ENCODE results near the gene NDUFS5.

Gene NDUFS5

DNA sequence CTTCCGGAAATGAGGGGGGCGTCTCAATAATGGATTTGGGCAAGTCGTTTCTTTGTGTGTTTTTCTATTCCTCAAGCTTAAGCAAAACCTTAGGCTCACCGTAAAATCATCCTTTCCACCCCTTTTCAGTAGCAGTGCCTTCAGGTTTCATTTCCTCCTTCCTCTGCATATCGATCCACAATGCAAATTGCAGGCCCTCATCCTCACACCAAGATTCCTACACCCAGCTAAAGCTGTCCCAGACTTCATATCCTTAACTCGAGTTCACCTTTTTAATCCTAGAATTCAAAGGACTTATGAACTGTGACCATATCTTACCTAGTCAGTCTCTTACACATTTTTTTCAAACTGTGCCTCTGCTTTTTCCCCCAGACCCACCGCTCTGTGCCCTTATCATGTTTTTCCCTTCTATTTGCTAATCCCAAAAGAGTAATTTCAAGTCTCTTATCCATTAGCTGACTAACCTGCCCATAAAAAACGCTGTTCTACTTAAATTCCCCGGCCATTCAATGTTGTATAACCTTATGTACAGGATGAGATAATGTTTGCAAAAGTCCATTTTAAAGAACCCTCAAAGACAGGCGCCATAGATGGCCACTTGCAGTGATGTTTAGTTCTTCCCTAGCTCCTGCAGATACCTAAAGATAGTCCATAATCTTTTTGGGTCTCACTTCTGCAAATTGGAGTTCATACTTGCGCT is 33.6 kb upstream of the NDUFS5 start:
- TF ChIP-seq TOX (CRISPR knock-in tag; IDR thresholded peaks at IDR 0.05; ENCODE audit: borderline replicate concordance) (no peak), ARNTL (CRISPR knock-in tag; IDR thresholded peaks at IDR 0.05; ENCODE audit: borderline replicate concordance, low read depth) (no peak), TCF4 (CRISPR knock-in tag; IDR thresholded peaks at IDR 0.05; ENCODE audit: borderline replicate concordance) (no peak), ZNF565 (CRISPR knock-in tag; conservative IDR thresholded peaks at IDR 0.05; ENCODE audit: low read depth) (no peak), ZNF70 (CRISPR knock-in tag; IDR thresholded peaks at IDR 0.05) (no peak), ISL1 (CRISPR knock-in tag; IDR thresholded peaks at IDR 0.05) (no peak), POU6F1 (CRISPR knock-in tag; IDR thresholded peaks at IDR 0.05; ENCODE audit: borderline replicate concordance, low read depth) (no peak), ZFP3 (CRISPR knock-in tag; IDR thresholded peaks at IDR 0.05) (no peak), ESRRG (CRISPR knock-in tag; IDR thresholded peaks at IDR 0.05) (no peak), ZFP30 (CRISPR knock-in tag; IDR thresholded peaks at IDR 0.05) (no peak), ZC3H10 (CRISPR knock-in tag; IDR thresholded peaks at IDR 0.05) (no peak), SNAI2 (CRISPR knock-in tag; IDR thresholded peaks at IDR 0.05) (no peak), PPARA (CRISPR knock-in tag; IDR thresholded peaks at IDR 0.05; ENCODE audit: borderline replicate concordance) (no peak), RARB (CRISPR knock-in tag; IDR thresholded peaks at IDR 0.05) (no peak), GLIS3 (CRISPR knock-in tag; IDR thresholded peaks at IDR 0.05) (no peak), CSDC2 (CRISPR knock-in tag; IDR thresholded peaks at IDR 0.05) (no peak), OSR1 (CRISPR knock-in tag; IDR thresholded peaks at IDR 0.05) (no peak), BACH2 (CRISPR knock-in tag; IDR thresholded peaks at IDR 0.05; ENCODE audit: borderline replicate concordance) (no peak)
- TF ChIP-seq, protein P1, sequence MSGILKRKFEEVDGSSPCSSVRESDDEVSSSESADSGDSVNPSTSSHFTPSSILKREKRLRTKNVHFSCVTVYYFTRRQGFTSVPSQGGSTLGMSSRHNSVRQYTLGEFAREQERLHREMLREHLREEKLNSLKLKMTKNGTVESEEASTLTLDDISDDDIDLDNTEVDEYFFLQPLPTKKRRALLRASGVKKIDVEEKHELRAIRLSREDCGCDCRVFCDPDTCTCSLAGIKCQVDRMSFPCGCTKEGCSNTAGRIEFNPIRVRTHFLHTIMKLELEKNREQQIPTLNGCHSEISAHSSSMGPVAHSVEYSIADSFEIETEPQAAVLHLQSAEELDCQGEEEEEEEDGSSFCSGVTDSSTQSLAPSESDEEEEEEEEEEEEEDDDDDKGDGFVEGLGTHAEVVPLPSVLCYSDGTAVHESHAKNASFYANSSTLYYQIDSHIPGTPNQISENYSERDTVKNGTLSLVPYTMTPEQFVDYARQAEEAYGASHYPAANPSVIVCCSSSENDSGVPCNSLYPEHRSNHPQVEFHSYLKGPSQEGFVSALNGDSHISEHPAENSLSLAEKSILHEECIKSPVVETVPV (CRISPR knock-in tag; IDR thresholded peaks at IDR 0.05): no peak
- ATAC-seq: no peak

- TF ChIP-seq TCF4 (CRISPR knock-in tag; IDR thresholded peaks at IDR 0.05; ENCODE audit: borderline replicate concordance) (no peak), ZNF8 (CRISPR knock-in tag; IDR thresholded peaks at IDR 0.05) (no peak), ZFP30 (CRISPR knock-in tag; IDR thresholded peaks at IDR 0.05) (no peak), CREB5 (CRISPR knock-in tag; IDR thresholded peaks at IDR 0.05; ENCODE audit: low read depth) (no peak), ZNF565 (CRISPR knock-in tag; conservative IDR thresholded peaks at IDR 0.05; ENCODE audit: low read depth) (no peak), OSR1 (CRISPR knock-in tag; IDR thresholded peaks at IDR 0.05) (no peak), TOX (CRISPR knock-in tag; IDR thresholded peaks at IDR 0.05; ENCODE audit: borderline replicate concordance) (no peak)
- no peak for ATAC-seq
Measured at GRCh38 chr1:38994196-38994595, 32.0 kb upstream of the NDUFS5 start.

- TF ChIP-seq ZNF565 (CRISPR knock-in tag; conservative IDR thresholded peaks at IDR 0.05; ENCODE audit: low read depth) (no peak), RARB (CRISPR knock-in tag; IDR thresholded peaks at IDR 0.05) (no peak), BACH2 (CRISPR knock-in tag; IDR thresholded peaks at IDR 0.05; ENCODE audit: borderline replicate concordance) (no peak), OSR1 (CRISPR knock-in tag; IDR thresholded peaks at IDR 0.05) (no peak), ZFP3 (CRISPR knock-in tag; IDR thresholded peaks at IDR 0.05) (no peak), ZC3H10 (CRISPR knock-in tag; IDR thresholded peaks at IDR 0.05) (no peak), TCF4 (CRISPR knock-in tag; IDR thresholded peaks at IDR 0.05; ENCODE audit: borderline replicate concordance) (no peak), GLIS3 (CRISPR knock-in tag; IDR thresholded peaks at IDR 0.05) (no peak), ZNF70 (CRISPR knock-in tag; IDR thresholded peaks at IDR 0.05) (no peak), POU6F1 (CRISPR knock-in tag; IDR thresholded peaks at IDR 0.05; ENCODE audit: borderline replicate concordance, low read depth) (no peak)
- TF ChIP-seq, protein P2, sequence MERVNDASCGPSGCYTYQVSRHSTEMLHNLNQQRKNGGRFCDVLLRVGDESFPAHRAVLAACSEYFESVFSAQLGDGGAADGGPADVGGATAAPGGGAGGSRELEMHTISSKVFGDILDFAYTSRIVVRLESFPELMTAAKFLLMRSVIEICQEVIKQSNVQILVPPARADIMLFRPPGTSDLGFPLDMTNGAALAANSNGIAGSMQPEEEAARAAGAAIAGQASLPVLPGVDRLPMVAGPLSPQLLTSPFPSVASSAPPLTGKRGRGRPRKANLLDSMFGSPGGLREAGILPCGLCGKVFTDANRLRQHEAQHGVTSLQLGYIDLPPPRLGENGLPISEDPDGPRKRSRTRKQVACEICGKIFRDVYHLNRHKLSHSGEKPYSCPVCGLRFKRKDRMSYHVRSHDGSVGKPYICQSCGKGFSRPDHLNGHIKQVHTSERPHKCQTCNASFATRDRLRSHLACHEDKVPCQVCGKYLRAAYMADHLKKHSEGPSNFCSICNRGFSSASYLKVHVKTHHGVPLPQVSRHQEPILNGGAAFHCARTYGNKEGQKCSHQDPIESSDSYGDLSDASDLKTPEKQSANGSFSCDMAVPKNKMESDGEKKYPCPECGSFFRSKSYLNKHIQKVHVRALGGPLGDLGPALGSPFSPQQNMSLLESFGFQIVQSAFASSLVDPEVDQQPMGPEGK (CRISPR knock-in tag; IDR thresholded peaks at IDR 0.05; ENCODE audit: borderline replicate concordance): no peak
- TF ChIP-seq, protein P1 (CRISPR knock-in tag; IDR thresholded peaks at IDR 0.05): no peak
- no peak for ATAC-seq
Measured at GRCh38 chr1:38997034-38997900, 28.9 kb upstream of the NDUFS5 start.

All from SK-N-SH treated with all-trans-retinoic acid at 6 μM for 48 hours (cell line).